Activated naive CD8-positive, alpha-beta T cell treated with anti-CD3 and anti-CD28 coated beads for 36 hours (primary cell): ENCODE data around the gene ZNF549. TPM values are rescaled to one million over a fixed set of nuclear protein-coding genes. Genes with fewer than 3 reads are reported as not detected.
"Not testable (repeated sequence)": the region's sequence is repeated elsewhere in the genome, so short reads cannot be mapped to it uniquely, and the experiment has no call there.

Experiments
- DNase-seq: peaks from one replicate; pipeline ENCODE4 v3.0.0; 2021
- H3K27ac Mint-ChIP-seq: one replicate; pipeline ENCODE4 v1.8.0; 2022; ENCODE audit warnings: mild to moderate bottlenecking, moderate library complexity, mixed read lengths
- H3K27me3 Mint-ChIP-seq: one replicate; pipeline ENCODE4 v1.8.0; 2022; ENCODE audit warnings: mild to moderate bottlenecking, mixed read lengths
- H3K36me3 Mint-ChIP-seq: one replicate; pipeline ENCODE4 v1.8.0; 2021; ENCODE audit warnings: mild to moderate bottlenecking, mixed read lengths
- H3K4me1 Mint-ChIP-seq: one replicate; pipeline ENCODE4 v1.8.0; 2021; ENCODE audit warnings: mixed read lengths
- H3K4me3 Mint-ChIP-seq: one replicate; pipeline ENCODE4 v1.8.0; 2022; ENCODE audit warnings: mild to moderate bottlenecking, moderate library complexity, mixed read lengths
- H3K9me3 Mint-ChIP-seq: one replicate; pipeline ENCODE4 v1.8.0; 2022; ENCODE audit warnings: mixed read lengths
- total RNA-seq, 2 experiments: library from RNA; stranded (reverse); gene quantifications; one replicate each; pipeline ENCODE4 v1.2.3, GENCODE V29; 2021

Gene ZNF549
- 1 to 10 TPM; 5.6 to 6.1 TPM for total RNA-seq

GRCh38 chr19:57527136-57527881 is at the start of gene ZNF549:
Gene ZNF549 (plus strand): TSS chr19:57527356. CDS start chr19:57527574, 218 bp downstream.
- Mint-ChIP-seq H3K27ac (peak within 1 kb of the TSS; percentile 93), H3K4me3 (peak within 1 kb of the TSS; percentile 93), H3K36me3 (peaks cover 48% of the 10 kb centered on the region), H3K9me3 (peaks cover 28% of the 10 kb centered on the region), H3K4me1 (peaks cover 15% of the 10 kb centered on the region), H3K27me3 (no peaks in the 10 kb centered on the region)
- peak; percentile 93 for DNase-seq

- Mint-ChIP-seq H3K4me1 (peaks cover 10% of the 10 kb centered on the region), H3K27ac (peak within 1 kb of the TSS; percentile 36), H3K9me3 (peaks cover 25% of the 10 kb centered on the region), H3K36me3 (peaks cover 41% of the 10 kb centered on the region), H3K4me3 (peak within 1 kb of the TSS; percentile 84)
- peak; percentile 91 for DNase-seq
- H3K27me3 Mint-ChIP-seq = not testable (repeated sequence)
Measured at GRCh38 chr19:57487477-57488298, 39.5 kb upstream of the ZNF549 start, which contains the start of gene ZNF419. Gene ZNF419 (plus strand): TSS chr19:57487750. CDS start chr19:57487951, 201 bp downstream.

- DNase-seq, H3K27me3 Mint-ChIP-seq, H3K27ac Mint-ChIP-seq: not testable (repeated sequence)
- Mint-ChIP-seq H3K4me3 (peak overlapping the region; percentile 84), H3K36me3 (peaks cover 47% of the 10 kb centered on the region), H3K4me1 (peaks cover 10% of the 10 kb centered on the region), H3K9me3 (peaks cover 30% of the 10 kb centered on the region)
Measured at GRCh38 chr19:57488299-57488644, 38.9 kb upstream of the ZNF549 start.

- H3K27me3 Mint-ChIP-seq, DNase-seq: not testable (repeated sequence)
- peak overlapping the region; percentile 63 for H3K27ac Mint-ChIP-seq
- peaks cover 64% of the 10 kb centered on the region for H3K36me3 Mint-ChIP-seq
- H3K9me3 Mint-ChIP-seq = peaks cover 43% of the 10 kb centered on the region
- peaks cover 20% of the 10 kb centered on the region for H3K4me1 Mint-ChIP-seq
- peak overlapping the region; percentile 90 for H3K4me3 Mint-ChIP-seq
Measured at GRCh38 chr19:57499332-57499679, 27.9 kb upstream of the ZNF549 start.

- H3K27ac Mint-ChIP-seq = peak within 1 kb of the TSS; percentile 73
- DNase-seq = peak; percentile 95
- H3K9me3 Mint-ChIP-seq = peaks cover 43% of the 10 kb centered on the region
- peaks cover 64% of the 10 kb centered on the region for H3K36me3 Mint-ChIP-seq
- H3K4me3 Mint-ChIP-seq = peak within 1 kb of the TSS; percentile 90
- H3K27me3 Mint-ChIP-seq = not testable (repeated sequence)
- H3K4me1 Mint-ChIP-seq = peaks cover 20% of the 10 kb centered on the region
Measured at GRCh38 chr19:57499680-57500395, 27.3 kb upstream of the ZNF549 start, which contains the start of gene ZNF773. Gene ZNF773 (plus strand): TSS chr19:57499938. CDS start chr19:57500081, 143 bp downstream.

- Mint-ChIP-seq H3K9me3 (peaks cover 42% of the 10 kb centered on the region), H3K27ac (peak overlapping the region; percentile 73), H3K36me3 (peaks cover 64% of the 10 kb centered on the region), H3K4me1 (peaks cover 20% of the 10 kb centered on the region), H3K4me3 (peak overlapping the region; percentile 90)
- DNase-seq, H3K27me3 Mint-ChIP-seq: not testable (repeated sequence)
Measured at GRCh38 chr19:57500400-57500799, 26.8 kb upstream of the ZNF549 start.

GRCh38 chr19:57506163-57506562 is 21.0 kb upstream of the ZNF549 start:
- Mint-ChIP-seq H3K27me3 (no peaks in the 10 kb centered on the region), H3K4me1 (peaks cover 7% of the 10 kb centered on the region), H3K36me3 (peaks cover 90% of the 10 kb centered on the region), H3K4me3 (no peak overlapping the region), H3K27ac (no peak overlapping the region), H3K9me3 (peaks cover 57% of the 10 kb centered on the region)
- no peak for DNase-seq

GRCh38 chr19:57511484-57511883 is 15.7 kb upstream of the ZNF549 start:
- DNase-seq = no peak
- Mint-ChIP-seq H3K27ac (no peak overlapping the region), H3K27me3 (no peaks in the 10 kb centered on the region), H3K4me1 (no peaks in the 10 kb centered on the region), H3K4me3 (no peak overlapping the region), H3K9me3 (peaks cover 53% of the 10 kb centered on the region), H3K36me3 (peaks cover 82% of the 10 kb centered on the region)

- H3K27me3 Mint-ChIP-seq = no peaks in the 10 kb centered on the region
- H3K27ac Mint-ChIP-seq = no peak overlapping the region
- no peaks in the 10 kb centered on the region for H3K4me1 Mint-ChIP-seq
- H3K36me3 Mint-ChIP-seq = peaks cover 82% of the 10 kb centered on the region
- peak; percentile 4 for DNase-seq
- H3K9me3 Mint-ChIP-seq = peaks cover 50% of the 10 kb centered on the region
- no peak overlapping the region for H3K4me3 Mint-ChIP-seq
Measured at GRCh38 chr19:57512845-57513244, 14.3 kb upstream of the ZNF549 start.

- DNase-seq = no peak
- no peak overlapping the region for H3K27ac Mint-ChIP-seq
- no peak overlapping the region for H3K4me3 Mint-ChIP-seq
- H3K27me3 Mint-ChIP-seq = no peaks in the 10 kb centered on the region
- peaks cover 67% of the 10 kb centered on the region for H3K36me3 Mint-ChIP-seq
- no peaks in the 10 kb centered on the region for H3K4me1 Mint-ChIP-seq
- H3K9me3 Mint-ChIP-seq = peaks cover 33% of the 10 kb centered on the region
Measured at GRCh38 chr19:57515255-57515654, 11.9 kb upstream of the ZNF549 start.

GRCh38 chr19:57518021-57518420 is 9.1 kb upstream of the ZNF549 start:
- Mint-ChIP-seq H3K9me3 (peaks cover 27% of the 10 kb centered on the region), H3K36me3 (peaks cover 55% of the 10 kb centered on the region)
- not testable (repeated sequence) for H3K27ac Mint-ChIP-seq, H3K4me1 Mint-ChIP-seq, H3K27me3 Mint-ChIP-seq, H3K4me3 Mint-ChIP-seq, DNase-seq

GRCh38 chr19:57537953-57538547 is 10.9 kb downstream of the ZNF549 start:
- no peaks in the 10 kb centered on the region for H3K4me1 Mint-ChIP-seq
- no peaks in the 10 kb centered on the region for H3K27me3 Mint-ChIP-seq
- peaks cover 98% of the 10 kb centered on the region for H3K36me3 Mint-ChIP-seq
- H3K4me3 Mint-ChIP-seq = no peak overlapping the region
- no peak overlapping the region for H3K27ac Mint-ChIP-seq
- peaks cover 79% of the 10 kb centered on the region for H3K9me3 Mint-ChIP-seq
- DNase-seq = no peak

- no peaks in the 10 kb centered on the region for H3K27me3 Mint-ChIP-seq
- H3K27ac Mint-ChIP-seq = no peak overlapping the region
- no peaks in the 10 kb centered on the region for H3K4me1 Mint-ChIP-seq
- H3K4me3 Mint-ChIP-seq = no peak overlapping the region
- no peak for DNase-seq
- peaks cover 67% of the 10 kb centered on the region for H3K9me3 Mint-ChIP-seq
- peaks cover 98% of the 10 kb centered on the region for H3K36me3 Mint-ChIP-seq
Measured at GRCh38 chr19:57546513-57546912, 19.4 kb downstream of the ZNF549 start.

- Mint-ChIP-seq H3K27ac (no peak overlapping the region), H3K9me3 (peaks cover 59% of the 10 kb centered on the region), H3K4me1 (peaks cover 7% of the 10 kb centered on the region), H3K27me3 (no peaks in the 10 kb centered on the region), H3K4me3 (no peak overlapping the region), H3K36me3 (peaks cover 99% of the 10 kb centered on the region)
- no peak for DNase-seq
Measured at GRCh38 chr19:57552432-57552831, 25.3 kb downstream of the ZNF549 start.
